DOHH2 (cell line): ENCODE measurements around the gene RGS13.

ENCODE experiments used
- CTCF ChIP-seq: fragments of 200-600 bp; sonication (generic); IDR thresholded peaks from one replicate; pipeline ENCODE4 v1.5.1; 2014; ENCODE audit warnings: antibody characterized with exemption, mild to moderate bottlenecking, low read depth, low read length; ENCODE audit not compliant: poor library complexity, severe bottlenecking
- EZH2phosphoT487 ChIP-seq: fragments of 200-600 bp; sonication (generic); IDR thresholded peaks from 2 replicates; pipeline ENCODE4 v1.6.1; 2017; ENCODE audit warnings: borderline replicate concordance, mild to moderate bottlenecking, antibody characterized with exemption, low read length, moderate library complexity, mixed read lengths

GRCh38 chr1:192703283-192704206 is 67.6 kb downstream of the RGS13 start:
- TF ChIP-seq CTCF (no peak), EZH2phosphoT487 (no peak)
